Common myeloid progenitor, CD34-positive (primary cell): Measurements from ENCODE around the gene CCDC167.

ENCODE experiments used
- CTCF ChIA-PET: fragments of 350-600 bp; sonication (Branson Sonifier 250); formaldehyde crosslinking; loops from one replicate; lab custom pipeline; 2021; ENCODE audit warnings: antibody characterized with exemption; lab: Charles Lee
- POLR2A ChIA-PET: fragments of 350-600 bp; sonication (Branson Sonifier 250); formaldehyde crosslinking; loops from one replicate; lab custom pipeline; 2021; ENCODE audit warnings: antibody characterized with exemption; lab: Charles Lee
- DNase-seq, 3 donors: peaks; one replicate each; pipeline versions ENCODE4 v3.0.0 to v3.0.0-alpha.2; 2013
- H3K27ac ChIP-seq, 2 experiments: 1 replicate in 1 of 2; 2 replicates in 1 of 2; pipeline ENCODE4 v1.7.0; 2013; ENCODE audit warnings: inconsistent platforms in 2 of 2, low read length in 2 of 2, mild to moderate bottlenecking in 2 of 2, low read depth in 1 of 2, moderate library complexity in 1 of 2; ENCODE audit not compliant: severe bottlenecking in 2 of 2, insufficient read depth in 1 of 2, poor library complexity in 1 of 2
- H3K27me3 ChIP-seq, 5 experiments: replicated peaks in 2 of 5; 1 replicate in 3 of 5; 2 replicates in 2 of 5; pipeline versions ENCODE4 v1.6.1 to v1.7.0; 2013; ENCODE audit warnings: low read length in 4 of 5, mild to moderate bottlenecking in 2 of 5, moderate library complexity in 2 of 5, inconsistent platforms in 1 of 5; ENCODE audit not compliant: insufficient read depth in 5 of 5, control insufficient read depth in 4 of 5
- H3K36me3 ChIP-seq, 4 experiments: 1 replicate in 2 of 4; 2 replicates in 2 of 4; pipeline versions ENCODE4 v1.6.1 to v1.7.0; 2013; ENCODE audit warnings: low read length in 3 of 4, control low read depth in 1 of 4, mild to moderate bottlenecking in 1 of 4; ENCODE audit not compliant: control insufficient read depth in 4 of 4, insufficient read depth in 4 of 4
- H3K4me1 ChIP-seq, 4 experiments: 1 replicate in 3 of 4; 2 replicates in 1 of 4; pipeline versions ENCODE4 v1.6.1 to v1.7.1; 2013; ENCODE audit warnings: low read length in 3 of 4, mild to moderate bottlenecking in 3 of 4, control low read depth in 1 of 4, inconsistent platforms in 1 of 4, moderate library complexity in 1 of 4; ENCODE audit not compliant: control insufficient read depth in 4 of 4, insufficient read depth in 4 of 4; ENCODE audit errors: control extremely low read depth in 1 of 4
- H3K4me3 ChIP-seq, 7 experiments: 1 replicate in 4 of 7; 2 replicates in 3 of 7; pipeline versions ENCODE4 v1.5.1 to v1.7.0; 2013; ENCODE audit warnings: mild to moderate bottlenecking in 7 of 7, low read length in 6 of 7, moderate library complexity in 6 of 7, inconsistent platforms in 2 of 7, low read depth in 2 of 7, control low read depth in 1 of 7; ENCODE audit not compliant: insufficient read depth in 4 of 7, control insufficient read depth in 1 of 7; ENCODE audit errors: extremely low read depth in 1 of 7
- H3K9me3 ChIP-seq, 5 experiments: 1 replicate in 4 of 5; 2 replicates in 1 of 5; pipeline versions ENCODE4 v1.6.1 to v1.7.1; 2013; ENCODE audit warnings: low read length in 4 of 5, mild to moderate bottlenecking in 2 of 5, inconsistent platforms in 1 of 5, low read depth in 1 of 5, moderate library complexity in 1 of 5; ENCODE audit not compliant: control insufficient read depth in 4 of 5, insufficient read depth in 2 of 5; ENCODE audit errors: control extremely low read depth in 1 of 5
- WGBS: methylation state at CpG from one replicate; pipeline ENCODE4 v1.1.5; 2013; ENCODE audit not compliant: insufficient coverage; 5-methylcytosine and 5-hydroxymethylcytosine counted together

The CCDC167 gene

DNA sequence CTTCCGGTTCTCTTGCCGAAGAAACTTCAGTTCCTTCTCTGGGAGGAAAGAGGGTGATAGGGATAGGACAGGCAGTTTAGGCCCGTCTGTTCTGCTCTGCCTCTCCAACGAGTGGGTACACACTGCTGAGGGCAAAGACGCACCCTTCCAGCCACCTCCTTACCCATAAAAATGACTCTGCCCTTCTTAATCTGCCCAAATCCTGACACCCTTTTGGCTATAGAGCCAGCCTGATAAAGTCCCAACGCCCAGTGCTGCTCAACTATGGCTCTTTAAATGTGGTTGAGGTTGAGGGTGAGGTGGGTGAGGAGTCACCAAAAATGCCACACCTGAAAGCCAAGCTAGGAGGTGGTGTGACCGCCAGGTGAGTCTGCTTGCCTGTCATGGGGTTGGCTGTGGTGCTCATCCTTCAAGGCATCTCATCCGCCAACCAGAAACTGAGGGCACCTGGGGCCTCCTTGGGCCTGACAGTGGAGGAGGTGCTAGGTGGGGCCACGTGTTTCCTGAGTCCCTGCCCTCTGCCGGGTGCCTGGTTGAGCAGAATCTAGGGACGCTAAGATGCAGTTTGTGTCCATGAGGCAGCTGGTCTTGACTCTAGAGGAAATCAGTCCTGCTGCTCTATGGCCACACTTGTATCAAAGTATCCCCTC lies 16.3 kb downstream of the CCDC167 start:
- no peak overlapping the region for H3K4me3 ChIP-seq
- WGBS, result 92% methylated on average over 10 of the region's 11 CpGs

GRCh38 chr6:37482606-37483251 lies 17.0 kb downstream of the CCDC167 start:
- ChIA-PET POLR2A (no interaction called here), CTCF (interaction anchor here (1.0 to 7.6 kb wide), 7 partner anchors 9 to 218 kb away, joined by 3 to 55 read pairs (median 4); no protein-coding TSS in a partner anchor)
- Histone ChIP-seq H3K4me1 (peaks cover 0 to 3% (median under 1%) of the 10 kb centered on the region in 4 experiments), H3K27ac (no peak overlapping the region), H3K36me3 (peaks cover 0 to 65% (median 46%) of the 10 kb centered on the region in 4 experiments), H3K9me3 (no peaks in the 10 kb centered on the region), H3K4me3 (no peak overlapping the region), H3K27me3 (no peaks in the 10 kb centered on the region)
- DNase-seq, result no peak
- 98% methylated on average over 10 of the region's 10 CpGs for WGBS

More for the DNA sequence above, 16.3 kb downstream of the CCDC167 start:
- ChIA-PET POLR2A (no interaction called here), CTCF (interaction anchor here (0.8 to 7.6 kb wide), 11 partner anchors 9 to 217 kb away, joined by 3 to 55 read pairs (median 4); no protein-coding TSS in a partner anchor)
- DNase-seq, result no peak
- Histone ChIP-seq H3K27ac (no peak overlapping the region), H3K9me3 (no peaks in the 10 kb centered on the region), H3K4me1 (peaks cover 0 to 3% (median under 1%) of the 10 kb centered on the region in 4 experiments), H3K27me3 (no peaks in the 10 kb centered on the region), H3K36me3 (peaks cover 0 to 59% (median 42%) of the 10 kb centered on the region in 4 experiments)

- 91% methylated on average over 12 of the region's 15 CpGs for WGBS
- H3K27ac ChIP-seq, result no peak overlapping the region
- H3K9me3 ChIP-seq, result no peaks in the 10 kb centered on the region
- peaks cover 0 to 73% (median 51%) of the 10 kb centered on the region in 4 experiments for H3K36me3 ChIP-seq
- ChIA-PET CTCF (interaction anchor here (0.9 to 7.6 kb wide), 10 partner anchors 8 to 211 kb away, joined by 3 to 55 read pairs (median 3); no protein-coding TSS in a partner anchor), POLR2A (no interaction called here)
- H3K4me1 ChIP-seq, result no peaks in the 10 kb centered on the region
- no peak for DNase-seq
- H3K27me3 ChIP-seq, result no peaks in the 10 kb centered on the region
- H3K4me3 ChIP-seq, result no peak overlapping the region
Measured at GRCh38 chr6:37481711-37482605, 17.7 kb downstream of the CCDC167 start.

DNA sequence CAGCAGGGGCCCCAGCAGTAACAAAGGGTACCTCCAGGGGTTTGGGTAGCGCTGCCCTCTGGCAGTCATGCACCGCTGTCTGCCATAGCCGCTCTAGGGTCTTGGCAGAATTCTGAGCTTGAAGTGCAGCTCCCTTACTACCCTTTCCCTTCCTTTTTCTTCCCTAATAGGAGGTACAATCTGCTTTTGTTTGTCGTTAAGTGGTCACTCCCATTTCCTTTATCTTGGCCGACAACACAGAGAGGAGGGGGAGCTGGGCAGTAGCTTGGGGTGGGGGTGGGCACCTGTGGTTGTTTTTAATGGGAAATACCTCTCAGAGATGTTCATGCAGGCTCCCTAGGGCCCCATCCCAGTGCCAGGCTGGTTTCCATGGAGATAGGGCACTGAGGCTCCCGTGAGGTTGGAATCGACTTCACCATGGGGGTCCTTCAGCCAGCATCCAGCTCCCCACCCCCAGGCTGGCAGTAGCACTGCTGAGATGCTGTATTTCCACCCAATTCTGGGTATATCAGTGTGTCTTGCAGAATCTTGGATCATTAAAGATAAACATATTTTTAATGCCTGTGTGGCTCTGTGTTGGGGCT lies 18.6 kb downstream of the CCDC167 start:
- no peak for DNase-seq
- CTCF ChIA-PET, result interaction anchor here (0.6 to 7.6 kb wide), 10 partner anchors 19 to 217 kb away, joined by 3 to 55 read pairs (median 3); partner anchors contain the start of gene MDGA1
- Histone ChIP-seq H3K27me3 (no peaks in the 10 kb centered on the region), H3K4me3 (no peak overlapping the region), H3K27ac (no peak overlapping the region), H3K36me3 (peaks cover 0 to 81% (median 55%) of the 10 kb centered on the region in 4 experiments), H3K4me1 (no peaks in the 10 kb centered on the region), H3K9me3 (no peaks in the 10 kb centered on the region)
- 96% methylated on average over 4 of the region's 7 CpGs for WGBS
- POLR2A ChIA-PET, result no interaction called here

DNA sequence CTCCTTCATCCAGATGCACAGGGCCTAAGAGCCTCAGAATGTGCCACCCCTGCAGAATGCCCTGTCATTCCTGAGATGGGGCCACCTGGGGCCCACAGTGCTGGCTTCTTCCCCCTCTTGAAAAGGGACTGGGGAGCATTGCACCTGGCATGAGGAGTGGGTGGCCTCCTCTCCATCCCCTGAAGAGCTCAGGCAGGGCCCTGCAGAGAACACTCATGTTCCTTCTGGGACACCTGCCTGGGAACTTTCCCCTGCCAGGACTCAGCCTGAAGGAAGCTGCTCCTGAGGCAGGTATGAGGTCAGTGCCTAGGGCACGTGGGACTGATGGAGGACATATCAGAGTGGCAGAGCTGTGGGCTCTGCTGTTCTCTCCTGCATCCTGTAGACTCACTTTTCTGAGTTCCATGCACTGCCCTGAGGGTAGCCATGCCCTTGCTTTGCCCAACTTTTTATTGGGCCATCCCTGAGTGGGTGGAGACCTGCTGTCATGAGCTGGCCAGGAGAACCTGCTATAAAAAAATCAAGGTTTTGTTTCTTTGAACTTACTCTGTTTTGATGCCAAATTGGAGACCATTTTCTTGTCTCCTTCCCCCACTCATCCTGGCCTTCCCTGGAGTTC lies 19.5 kb downstream of the CCDC167 start:
- H3K4me3 ChIP-seq, result no peak overlapping the region
- no peaks in the 10 kb centered on the region for H3K27me3 ChIP-seq
- H3K27ac ChIP-seq, result no peak overlapping the region
- H3K36me3 ChIP-seq, result peaks cover 0 to 86% (median 61%) of the 10 kb centered on the region in 4 experiments
- WGBS, result 89% methylated on average over 1 of the region's 1 CpG
- POLR2A ChIA-PET, result no interaction called here
- H3K9me3 ChIP-seq, result no peaks in the 10 kb centered on the region
- CTCF ChIA-PET, result interaction anchor here (0.6 to 7.6 kb wide), 6 partner anchors 9 to 166 kb away, joined by 3 to 55 read pairs (median 4); no protein-coding TSS in a partner anchor
- no peak for DNase-seq
- H3K4me1 ChIP-seq, result no peaks in the 10 kb centered on the region

DNA sequence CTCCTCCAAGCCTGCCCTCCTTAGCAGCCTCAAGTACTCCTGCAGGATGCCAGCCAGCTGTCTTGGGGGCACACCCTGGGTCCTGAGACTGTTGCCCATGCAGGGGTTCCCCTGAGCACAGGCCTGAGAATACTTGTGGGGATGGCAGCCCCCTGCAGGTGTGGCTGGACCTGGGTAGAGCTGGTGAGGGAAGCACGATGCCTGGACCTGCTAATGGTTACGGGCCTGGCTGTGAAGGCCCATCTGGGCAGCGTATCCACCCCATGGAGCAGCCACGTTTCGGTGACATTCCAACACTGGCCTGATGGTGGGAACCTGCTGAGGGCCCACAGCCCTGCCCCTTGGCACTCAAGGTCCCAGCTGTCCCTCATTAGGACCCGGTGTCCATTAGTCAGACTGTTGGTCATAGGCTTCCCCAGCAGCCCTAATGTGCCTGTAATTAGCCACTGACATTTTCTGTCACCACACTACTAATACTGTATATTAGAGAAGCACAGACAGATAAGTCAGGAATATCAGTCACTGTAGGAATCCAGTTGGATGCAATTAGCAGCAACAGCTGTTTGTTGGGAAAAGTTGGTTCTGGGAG lies 20.3 kb downstream of the CCDC167 start:
- Histone ChIP-seq H3K4me3 (no peak overlapping the region), H3K4me1 (no peaks in the 10 kb centered on the region), H3K27me3 (no peaks in the 10 kb centered on the region), H3K27ac (no peak overlapping the region), H3K36me3 (peaks cover 0 to 93% (median 69%) of the 10 kb centered on the region in 4 experiments), H3K9me3 (no peaks in the 10 kb centered on the region)
- ChIA-PET CTCF (interaction anchor here (1.1 to 7.6 kb wide), 3 partner anchors 8 to 213 kb away, joined by 3 to 55 read pairs (median 3); no protein-coding TSS in a partner anchor), POLR2A (no interaction called here)
- WGBS, result 94% methylated on average over 4 of the region's 6 CpGs
- DNase-seq, result no peak
